AG09309 (cell line): ENCODE data around the gene KYAT1.

Experiments used
- DNase-seq: peaks from one replicate; pipeline ENCODE4 v3.0.0-alpha.2; 2010; ENCODE audit warnings: low read depth
- H3K4me3 ChIP-seq: 2 replicates; pipeline ENCODE4 v1.5.1; 2011; ENCODE audit warnings: mild to moderate bottlenecking, low read depth, low read length, moderate library complexity; ENCODE audit not compliant: control insufficient read depth
- CTCF ChIP-seq: IDR thresholded peaks from 2 replicates; pipeline ENCODE4 v1.5.1; 2011; ENCODE audit warnings: mild to moderate bottlenecking, low read depth, low read length, inconsistent platforms; ENCODE audit not compliant: insufficient read depth, control insufficient read depth; ENCODE audit errors: missing control alignments

The KYAT1 gene

GRCh38 chr9:128788445-128788844 is 93.3 kb downstream of the KYAT1 start:
- TF ChIP-seq CTCF, result no peak
- DNase-seq, result no peak
- H3K4me3 ChIP-seq, result peak overlapping the region; percentile 94; the same call in 1 of the 2 replicates

- no peak for DNase-seq
- no peak for TF ChIP-seq CTCF
- H3K4me3 ChIP-seq, result peak overlapping the region; percentile 94
These were observed 94.1 kb downstream of the KYAT1 start for GRCh38 chr9:128787659-128788058.

- TF ChIP-seq CTCF, result no peak
- peak within 1 kb of the TSS; percentile 94 for H3K4me3 ChIP-seq
- no peak for DNase-seq
These were observed 94.8 kb downstream of the KYAT1 start, which contains the start of gene TBC1D13 for GRCh38 chr9:128786681-128787601. Gene TBC1D13 (plus strand): TSS chr9:128787253. CDS start chr9:128787354, 101 bp downstream.

GRCh38 chr9:128785427-128785826 is 96.3 kb downstream of the KYAT1 start:
- no peak overlapping the region for H3K4me3 ChIP-seq
- TF ChIP-seq CTCF, result no peak
- no peak for DNase-seq
